Glutamatergic neuron (in vitro differentiated cells): ENCODE results near the gene JAML. TPM values are rescaled to one million over a fixed set of nuclear protein-coding genes. Genes with fewer than 3 reads are reported as not detected.

ENCODE experiments used
- DNase-seq: peaks from one replicate; pipeline ENCODE4 v3.0.0; 2022
- H3K27ac Mint-ChIP-seq: one replicate; pipeline ENCODE4 v1.8.0; 2020; ENCODE audit warnings: mild to moderate bottlenecking, mixed read lengths, inconsistent platforms; ENCODE audit not compliant: unreplicated experiment
- H3K27me3 Mint-ChIP-seq: one replicate; pipeline ENCODE4 v1.8.0; 2020; ENCODE audit warnings: mild to moderate bottlenecking, moderate library complexity, mixed read lengths, inconsistent platforms; ENCODE audit not compliant: unreplicated experiment
- H3K36me3 Mint-ChIP-seq: one replicate; pipeline ENCODE4 v1.8.0; 2020; ENCODE audit warnings: mild to moderate bottlenecking, mixed read lengths, inconsistent platforms; ENCODE audit not compliant: unreplicated experiment
- H3K4me1 Mint-ChIP-seq: one replicate; pipeline ENCODE4 v1.8.0; 2020; ENCODE audit warnings: mild to moderate bottlenecking, low read depth, mixed read lengths, inconsistent platforms; ENCODE audit not compliant: unreplicated experiment
- H3K4me3 Mint-ChIP-seq: one replicate; pipeline ENCODE4 v1.8.0; 2020; ENCODE audit warnings: mild to moderate bottlenecking, mixed read lengths, inconsistent platforms; ENCODE audit not compliant: unreplicated experiment
- H3K9me3 Mint-ChIP-seq: one replicate; pipeline ENCODE4 v1.8.0; 2020; ENCODE audit warnings: mild to moderate bottlenecking, moderate library complexity, mixed read lengths, inconsistent platforms; ENCODE audit not compliant: unreplicated experiment
- total RNA-seq: library from RNA; stranded (reverse); fragmentation: NEBNext Ultra II Directional; extraction: Animal tissue kit (Norgen Biotek cat#: 25700); gene quantifications from one replicate; pipeline ENCODE4 v1.2.1, GENCODE V29; 2021; ENCODE audit not compliant: unreplicated experiment
- TF ChIP-seq, protein P1 (sequence below): fragments of 200-600 bp; sonication (generic); IDR thresholded peaks from one replicate; pipeline ENCODE4 v1.5.0; 2021; ENCODE audit not compliant: partially characterized antibody, unreplicated experiment

JAML gene
- total RNA-seq, 1 donor from 2014 or later: not detected

DNA sequence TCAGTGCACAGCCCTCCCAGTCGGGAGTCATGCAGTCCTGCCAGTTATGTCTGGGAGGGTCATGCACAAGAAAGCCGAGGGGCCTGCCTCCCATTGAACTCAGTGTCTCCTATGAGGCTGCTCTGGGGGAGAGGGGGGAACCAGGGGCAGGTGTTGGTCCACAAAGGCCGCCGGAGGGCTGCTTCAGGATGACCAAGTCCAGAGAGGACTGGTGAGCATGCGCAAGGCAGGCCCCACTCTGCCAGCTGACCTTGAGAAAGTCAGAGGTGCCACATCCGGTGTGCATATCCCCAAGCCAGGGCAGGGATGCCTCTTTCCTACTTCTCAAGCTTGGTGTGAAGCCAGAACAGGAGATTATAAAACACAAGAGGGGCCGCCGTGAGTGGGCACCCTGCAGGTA is 76.6 kb downstream of the JAML start:
- Mint-ChIP-seq H3K4me3 (no peak overlapping the region), H3K9me3 (peaks cover 5% of the 10 kb centered on the region), H3K4me1 (peaks cover 18% of the 10 kb centered on the region), H3K27me3 (peaks cover 5% of the 10 kb centered on the region), H3K36me3 (no peaks in the 10 kb centered on the region), H3K27ac (no peak overlapping the region)
- TF ChIP-seq, protein P1, sequence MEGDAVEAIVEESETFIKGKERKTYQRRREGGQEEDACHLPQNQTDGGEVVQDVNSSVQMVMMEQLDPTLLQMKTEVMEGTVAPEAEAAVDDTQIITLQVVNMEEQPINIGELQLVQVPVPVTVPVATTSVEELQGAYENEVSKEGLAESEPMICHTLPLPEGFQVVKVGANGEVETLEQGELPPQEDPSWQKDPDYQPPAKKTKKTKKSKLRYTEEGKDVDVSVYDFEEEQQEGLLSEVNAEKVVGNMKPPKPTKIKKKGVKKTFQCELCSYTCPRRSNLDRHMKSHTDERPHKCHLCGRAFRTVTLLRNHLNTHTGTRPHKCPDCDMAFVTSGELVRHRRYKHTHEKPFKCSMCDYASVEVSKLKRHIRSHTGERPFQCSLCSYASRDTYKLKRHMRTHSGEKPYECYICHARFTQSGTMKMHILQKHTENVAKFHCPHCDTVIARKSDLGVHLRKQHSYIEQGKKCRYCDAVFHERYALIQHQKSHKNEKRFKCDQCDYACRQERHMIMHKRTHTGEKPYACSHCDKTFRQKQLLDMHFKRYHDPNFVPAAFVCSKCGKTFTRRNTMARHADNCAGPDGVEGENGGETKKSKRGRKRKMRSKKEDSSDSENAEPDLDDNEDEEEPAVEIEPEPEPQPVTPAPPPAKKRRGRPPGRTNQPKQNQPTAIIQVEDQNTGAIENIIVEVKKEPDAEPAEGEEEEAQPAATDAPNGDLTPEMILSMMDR: no peak
- DNase-seq: no peak

DNA sequence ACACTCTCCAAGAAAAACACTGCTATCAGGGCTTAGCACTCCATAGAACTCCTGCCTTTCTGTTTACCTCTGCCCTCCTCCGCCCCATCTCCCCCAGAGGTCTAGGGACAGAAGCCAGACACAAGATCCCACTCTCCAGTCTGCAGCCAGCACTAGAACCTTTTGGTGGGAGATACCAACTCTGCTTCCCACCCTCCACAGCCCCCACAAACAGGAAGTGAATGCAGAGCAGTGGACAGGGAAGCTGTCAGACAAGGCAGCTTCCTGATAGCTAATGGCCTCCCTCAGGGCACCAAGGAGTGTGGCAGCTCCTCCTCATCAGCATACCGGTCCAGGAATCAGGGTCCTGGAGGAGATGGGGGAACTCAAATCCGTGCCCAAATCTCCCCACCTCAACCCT is 77.3 kb downstream of the JAML start:
- no peak for DNase-seq
- H3K4me3 Mint-ChIP-seq: peak overlapping the region; percentile 14
- H3K4me1 Mint-ChIP-seq: peaks cover 26% of the 10 kb centered on the region
- TF ChIP-seq, protein P1: no peak
- H3K27me3 Mint-ChIP-seq: peaks cover 7% of the 10 kb centered on the region
- peaks cover 5% of the 10 kb centered on the region for H3K9me3 Mint-ChIP-seq
- no peak overlapping the region for H3K27ac Mint-ChIP-seq
- H3K36me3 Mint-ChIP-seq: no peaks in the 10 kb centered on the region

DNA sequence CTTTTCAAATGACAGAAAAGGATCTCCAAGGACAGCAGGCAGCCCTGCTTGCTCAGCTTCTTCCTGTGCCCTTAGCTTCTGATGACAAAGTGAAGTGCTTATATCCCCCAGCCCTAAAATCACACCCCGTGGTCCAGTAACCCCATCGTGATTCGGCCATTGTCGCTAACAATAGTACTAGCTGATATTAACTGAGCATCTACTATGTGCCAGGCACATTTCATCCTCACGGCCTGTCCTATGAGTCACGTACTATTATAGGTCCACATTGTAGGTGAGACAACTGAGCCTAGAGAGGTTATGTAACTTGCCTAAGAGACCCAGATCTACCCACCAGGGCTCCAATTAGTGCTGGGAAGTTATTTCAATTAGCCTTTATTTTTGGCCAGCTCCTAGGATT is 78.3 kb downstream of the JAML start:
- peak overlapping the region; percentile 81 for H3K4me3 Mint-ChIP-seq
- no peaks in the 10 kb centered on the region for H3K36me3 Mint-ChIP-seq
- TF ChIP-seq, protein P1: no peak
- peak overlapping the region; percentile 57 for H3K27ac Mint-ChIP-seq
- H3K27me3 Mint-ChIP-seq: peaks cover 11% of the 10 kb centered on the region
- H3K9me3 Mint-ChIP-seq: peaks cover 6% of the 10 kb centered on the region
- H3K4me1 Mint-ChIP-seq: peaks cover 34% of the 10 kb centered on the region
- DNase-seq: no peak

DNA sequence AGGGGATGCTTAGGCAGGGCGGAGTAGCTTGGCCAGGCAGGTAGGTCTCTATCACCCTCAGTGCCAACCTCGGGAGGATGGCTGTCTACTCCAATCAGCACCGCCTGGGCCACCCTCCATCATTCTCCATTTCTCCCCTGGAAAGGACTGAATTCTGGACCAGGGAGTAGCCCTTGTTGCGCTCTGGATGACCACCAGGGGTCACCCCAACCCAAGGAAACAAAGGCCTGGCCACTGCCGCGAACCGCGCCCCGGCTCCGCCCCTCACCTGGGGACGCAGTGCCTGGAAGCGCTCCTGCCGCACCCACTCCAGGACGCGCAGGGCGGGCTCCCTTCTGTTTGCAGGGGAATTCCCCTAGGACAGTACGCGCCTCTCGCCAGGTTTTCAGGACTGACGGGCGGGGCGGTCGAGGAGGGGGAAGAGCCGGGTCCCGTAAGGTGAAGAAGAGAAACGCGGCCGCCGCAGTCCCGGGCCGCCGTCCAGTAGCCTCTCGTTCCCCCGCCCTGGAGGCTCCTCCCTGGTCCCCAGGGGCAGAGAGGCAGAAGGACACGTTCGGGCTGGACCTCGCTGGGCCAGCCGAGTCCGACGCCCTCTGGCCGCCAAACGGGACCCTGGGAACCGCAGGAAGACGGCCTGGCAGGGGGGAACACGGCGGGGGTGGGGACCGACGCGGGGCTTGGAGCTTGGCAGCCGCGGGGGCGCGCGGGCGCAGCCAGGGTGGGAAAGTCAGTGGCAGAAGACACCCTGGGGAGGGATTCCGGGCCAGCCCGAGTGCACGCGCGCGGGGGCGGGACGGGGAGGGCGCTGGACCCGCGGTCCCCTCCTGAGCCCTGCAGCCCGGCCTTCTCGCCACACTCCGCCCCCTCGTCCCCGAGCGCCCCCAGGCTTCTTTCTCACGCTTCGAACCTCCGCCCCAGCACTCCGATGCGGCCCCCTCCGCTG is 79.3 kb downstream of the JAML start:
- peaks cover 6% of the 10 kb centered on the region for H3K9me3 Mint-ChIP-seq
- TF ChIP-seq, protein P1: peak; percentile 98
- peak; percentile 90 for DNase-seq
- no peak overlapping the region for H3K27ac Mint-ChIP-seq
- no peaks in the 10 kb centered on the region for H3K36me3 Mint-ChIP-seq
- H3K27me3 Mint-ChIP-seq: peaks cover 11% of the 10 kb centered on the region
- peak overlapping the region; percentile 81 for H3K4me3 Mint-ChIP-seq
- H3K4me1 Mint-ChIP-seq: peaks cover 34% of the 10 kb centered on the region
